CD14-positive monocyte (primary cell): ENCODE data around the gene ARSI. TPM values are rescaled to one million over a fixed set of nuclear protein-coding genes. Genes with fewer than 3 reads are reported as not detected.

Experiments
- DNase-seq, 3 donors: peaks; one replicate each; pipeline ENCODE4 v3.0.0-alpha.2; 2011 to 2022
- H2AFZ ChIP-seq: 2 replicates; pipeline ENCODE4 v1.6.0; 2012; ENCODE audit warnings: mild to moderate bottlenecking, low read depth, low read length, inconsistent platforms; ENCODE audit not compliant: insufficient read depth, poor library complexity, severe bottlenecking
- H3K27ac ChIP-seq, 2 donors: 1 replicate in 1 of 2; 2 replicates in 1 of 2; pipeline ENCODE4 v1.5.1; 2012 to 2013; ENCODE audit warnings: low read length in 2 of 2, control low read depth in 1 of 2, inconsistent platforms in 1 of 2, low read depth in 1 of 2, mild to moderate bottlenecking in 1 of 2
- H3K27me3 ChIP-seq, 2 donors: one replicate each; pipeline versions ENCODE4 v1.6.0 to v1.6.1; 2011 to 2013; ENCODE audit warnings: low read length in 2 of 2; ENCODE audit not compliant: control insufficient read depth in 2 of 2, insufficient read depth in 2 of 2
- H3K36me3 ChIP-seq, 2 donors: replicated peaks in 1 of 2; 1 replicate in 1 of 2; 2 replicates in 1 of 2; pipeline versions ENCODE4 v1.5.1 to v1.6.1; 2012 to 2013; ENCODE audit warnings: low read length in 2 of 2, control low read depth in 1 of 2, inconsistent platforms in 1 of 2, mild to moderate bottlenecking in 1 of 2; ENCODE audit not compliant: insufficient read depth in 2 of 2, control insufficient read depth in 1 of 2
- H3K4me1 ChIP-seq, 2 donors: 1 replicate in 1 of 2; 2 replicates in 1 of 2; pipeline versions ENCODE4 v1.5.1 to v1.6.1; 2012 to 2013; ENCODE audit warnings: low read length in 2 of 2, control low read depth in 1 of 2, inconsistent platforms in 1 of 2, mild to moderate bottlenecking in 1 of 2, moderate library complexity in 1 of 2; ENCODE audit not compliant: insufficient read depth in 2 of 2, control insufficient read depth in 1 of 2
- H3K4me2 ChIP-seq: replicated peaks from 2 replicates; pipeline ENCODE3; 2012; ENCODE audit warnings: low read length, moderate library complexity, mild to moderate bottlenecking; ENCODE audit not compliant: poor library complexity, severe bottlenecking; ENCODE audit errors: extremely low read depth
- H3K4me3 ChIP-seq, 3 experiments: fragments of 200-600 bp in 1 of 3; sonication (generic) in 1 of 3; replicated peaks in 1 of 3; 1 replicate in 2 of 3; 2 replicates in 1 of 3; pipeline ENCODE4 v1.5.1; 2011 to 2013; ENCODE audit warnings: low read length in 3 of 3, mild to moderate bottlenecking in 3 of 3, control low read depth in 2 of 3, low read depth in 2 of 3, inconsistent platforms in 1 of 3, moderate library complexity in 1 of 3
- H3K79me2 ChIP-seq: 2 replicates; pipeline ENCODE4 v1.6.0; 2012; ENCODE audit warnings: mild to moderate bottlenecking, control low read depth, inconsistent platforms, low read length, moderate library complexity; ENCODE audit not compliant: insufficient read depth
- H3K9ac ChIP-seq: 2 replicates; pipeline ENCODE4 v1.6.0; 2017; ENCODE audit warnings: low read length, mild to moderate bottlenecking; ENCODE audit not compliant: insufficient read depth, poor library complexity, severe bottlenecking
- H3K9me3 ChIP-seq, 2 donors: replicated peaks in 1 of 2; 1 replicate in 1 of 2; 2 replicates in 1 of 2; pipeline versions ENCODE4 v1.5.1 to v1.6.1; 2012 to 2013; ENCODE audit warnings: low read length in 2 of 2, control low read depth in 1 of 2; ENCODE audit not compliant: control insufficient read depth in 1 of 2, insufficient read depth in 1 of 2
- H4K20me1 ChIP-seq: 2 replicates; pipeline ENCODE4 v1.6.0; 2012; ENCODE audit warnings: mild to moderate bottlenecking, low read length, control low read depth, moderate library complexity; ENCODE audit not compliant: insufficient read depth
- H3K27ac Mint-ChIP-seq, 7 donors: one replicate each; pipeline ENCODE4 v1.8.0; 2020; ENCODE audit warnings: mild to moderate bottlenecking in 7 of 7, mixed read lengths in 7 of 7, moderate library complexity in 6 of 7, inconsistent platforms in 2 of 7
- H3K27me3 Mint-ChIP-seq, 3 donors: one replicate each; pipeline ENCODE4 v1.8.0; 2021 to 2022; ENCODE audit warnings: low read depth in 3 of 3, mild to moderate bottlenecking in 3 of 3, mixed read lengths in 3 of 3, moderate library complexity in 3 of 3, inconsistent platforms in 1 of 3
- H3K36me3 Mint-ChIP-seq, 2 donors: one replicate each; pipeline ENCODE4 v1.8.0; 2020; ENCODE audit warnings: mixed read lengths in 2 of 2, inconsistent platforms in 1 of 2, mild to moderate bottlenecking in 1 of 2
- H3K4me1 Mint-ChIP-seq: one replicate; pipeline ENCODE4 v1.8.0; 2020; ENCODE audit warnings: mild to moderate bottlenecking, mixed read lengths
- H3K4me3 Mint-ChIP-seq, 2 donors: one replicate each; pipeline ENCODE4 v1.8.0; 2020; ENCODE audit warnings: mild to moderate bottlenecking in 2 of 2, mixed read lengths in 2 of 2, moderate library complexity in 1 of 2
- H3K9me3 Mint-ChIP-seq, 7 donors: one replicate each; pipeline ENCODE4 v1.8.0; 2020 to 2022; ENCODE audit warnings: mixed read lengths in 7 of 7, mild to moderate bottlenecking in 6 of 7, moderate library complexity in 6 of 7, inconsistent platforms in 2 of 7
- WGBS: methylation state at CpG from one replicate; pipeline ENCODE4 v1.1.5; 2013; ENCODE audit warnings: missing lambda C conversion rate; ENCODE audit not compliant: insufficient coverage; 5-methylcytosine and 5-hydroxymethylcytosine counted together
- intact Hi-C, 2 donors: fragments of 100-400 bp; cut with micrococcal nuclease; formaldehyde crosslinking; loops; one replicate each; pipeline versions ENCODE4 v1.15.0 to v1.15.1; 2023
- polyA plus RNA-seq, 3 donors: library from polyadenylated mRNA; depleted of rRNA in 1 of 3; unstranded in 2 of 3; stranded (reverse) in 1 of 3; fragments of 300-500 nt in 2 of 3; fragments of >200 nt in 1 of 3; fragmentation: Illumina TruSeq in 2 of 3; gene quantifications; 1 replicate in 2 of 3; 2 replicates in 1 of 3; pipeline ENCODE4 v1.2.3, GENCODE V29; 2012 to 2021
- TF ChIP-seq, protein P1 (sequence below): fragments of 200-600 bp; IDR thresholded peaks from one replicate; pipeline ENCODE4 v1.8.0; 2022; ENCODE audit warnings: antibody characterized with exemption, mild to moderate bottlenecking

ARSI gene
- polyA plus RNA-seq, 3 donors: not detected

DNA sequence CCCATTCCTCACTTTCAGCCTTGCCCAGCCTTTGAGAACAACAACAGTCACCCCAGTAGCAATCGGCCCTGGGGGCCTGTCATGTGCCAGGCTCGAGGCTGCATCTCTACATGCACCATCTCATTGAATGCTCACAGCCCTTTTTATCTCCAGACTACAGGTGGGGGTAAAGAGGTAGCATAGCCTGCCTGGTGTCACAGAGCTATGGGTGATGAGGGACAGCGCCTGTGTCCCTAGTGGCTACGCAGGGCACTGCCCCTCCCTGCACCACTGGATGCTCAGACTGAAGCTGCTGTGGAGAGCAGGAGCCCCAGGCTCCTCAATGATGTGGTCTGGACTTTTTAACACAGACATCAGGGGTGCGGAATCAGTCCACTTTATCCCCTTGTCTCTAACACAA is 15.9 kb downstream of the ARSI start:
- TF ChIP-seq, protein P1, sequence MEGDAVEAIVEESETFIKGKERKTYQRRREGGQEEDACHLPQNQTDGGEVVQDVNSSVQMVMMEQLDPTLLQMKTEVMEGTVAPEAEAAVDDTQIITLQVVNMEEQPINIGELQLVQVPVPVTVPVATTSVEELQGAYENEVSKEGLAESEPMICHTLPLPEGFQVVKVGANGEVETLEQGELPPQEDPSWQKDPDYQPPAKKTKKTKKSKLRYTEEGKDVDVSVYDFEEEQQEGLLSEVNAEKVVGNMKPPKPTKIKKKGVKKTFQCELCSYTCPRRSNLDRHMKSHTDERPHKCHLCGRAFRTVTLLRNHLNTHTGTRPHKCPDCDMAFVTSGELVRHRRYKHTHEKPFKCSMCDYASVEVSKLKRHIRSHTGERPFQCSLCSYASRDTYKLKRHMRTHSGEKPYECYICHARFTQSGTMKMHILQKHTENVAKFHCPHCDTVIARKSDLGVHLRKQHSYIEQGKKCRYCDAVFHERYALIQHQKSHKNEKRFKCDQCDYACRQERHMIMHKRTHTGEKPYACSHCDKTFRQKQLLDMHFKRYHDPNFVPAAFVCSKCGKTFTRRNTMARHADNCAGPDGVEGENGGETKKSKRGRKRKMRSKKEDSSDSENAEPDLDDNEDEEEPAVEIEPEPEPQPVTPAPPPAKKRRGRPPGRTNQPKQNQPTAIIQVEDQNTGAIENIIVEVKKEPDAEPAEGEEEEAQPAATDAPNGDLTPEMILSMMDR: peak; percentile 45
- peaks cover 0 to 2% of the 10 kb centered on the region in 2 donors for H3K4me1 ChIP-seq
- no peaks in the 10 kb centered on the region for H3K36me3 ChIP-seq
- H3K79me2 ChIP-seq: no peaks in the 10 kb centered on the region
- no peak overlapping the region for H3K4me3 ChIP-seq
- no peaks in the 10 kb centered on the region for H3K36me3 Mint-ChIP-seq
- intact Hi-C loops: no loop called here
- H3K27ac Mint-ChIP-seq: no peak overlapping the region
- H3K9me3 Mint-ChIP-seq: no peaks in the 10 kb centered on the region
- WGBS: 78% methylated on average over 3 of the region's 5 CpGs
- H3K4me3 Mint-ChIP-seq: no peak overlapping the region
- H3K9me3 ChIP-seq: no peaks in the 10 kb centered on the region
- DNase-seq: no peak
- no peak overlapping the region for H3K9ac ChIP-seq
- no peaks in the 10 kb centered on the region for H3K27me3 ChIP-seq
- H3K4me1 Mint-ChIP-seq: no peaks in the 10 kb centered on the region
- H3K27me3 Mint-ChIP-seq: peaks cover 9 to 11% (median 11%) of the 10 kb centered on the region in 3 donors
- no peaks in the 10 kb centered on the region for H4K20me1 ChIP-seq
- H3K4me2 ChIP-seq: no peak overlapping the region
- H3K27ac ChIP-seq: no peak overlapping the region
- no peak overlapping the region for H2AFZ ChIP-seq

DNA sequence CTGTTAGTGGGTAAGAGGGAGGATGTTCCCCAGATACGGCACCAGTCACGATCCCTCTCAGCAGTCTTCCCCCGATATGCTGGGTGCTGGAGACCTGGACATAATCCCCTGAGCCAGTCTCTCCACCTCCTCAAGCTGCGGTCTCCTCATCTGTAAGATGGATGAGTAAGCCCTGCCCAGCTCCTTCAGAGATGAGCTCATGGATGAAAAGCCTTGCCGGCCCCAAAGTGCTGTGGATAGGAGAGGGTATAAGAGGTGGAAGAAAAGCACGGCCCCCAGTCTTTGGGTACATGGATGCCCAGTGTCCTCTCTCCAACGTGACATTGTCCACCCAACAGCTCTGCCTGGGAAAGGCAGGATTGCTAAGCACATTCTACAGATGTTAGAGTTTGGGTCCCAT is 17.6 kb downstream of the ARSI start:
- Mint-ChIP-seq H3K36me3 (no peaks in the 10 kb centered on the region), H3K9me3 (no peaks in the 10 kb centered on the region)
- TF ChIP-seq, protein P1: no peak

More for the DNA sequence above, 17.6 kb downstream of the ARSI start:
- Histone ChIP-seq H3K79me2 (no peaks in the 10 kb centered on the region), H3K9ac (no peak overlapping the region), H3K4me1 (no peaks in the 10 kb centered on the region), H2AFZ (no peak overlapping the region), H3K4me2 (no peak overlapping the region), H3K27ac (no peak overlapping the region), H3K27me3 (no peaks in the 10 kb centered on the region), H3K9me3 (no peaks in the 10 kb centered on the region), H4K20me1 (no peaks in the 10 kb centered on the region), H3K36me3 (no peaks in the 10 kb centered on the region), H3K4me3 (no peak overlapping the region)
- 100% methylated on average over 3 of the region's 7 CpGs for WGBS
- no peak overlapping the region for H3K4me3 Mint-ChIP-seq
- intact Hi-C loops: no loop called here
- peaks cover 7 to 12% (median 9%) of the 10 kb centered on the region in 3 donors for H3K27me3 Mint-ChIP-seq
- no peak overlapping the region for H3K27ac Mint-ChIP-seq
- no peaks in the 10 kb centered on the region for H3K4me1 Mint-ChIP-seq
- no peak for DNase-seq
